Lower lobe of right lung (tissue), 2 donors: ENCODE data around the gene PEX11B. TPM values are rescaled to one million over a fixed set of nuclear protein-coding genes. Genes with fewer than 3 reads are reported as not detected.

ENCODE experiments used
- ATAC-seq, 2 donors: fragments of 200-7000 bp; cut with Tn5 transposase; one replicate each; pipeline ENCODE4 v1.9.1; 2020 to 2022; ENCODE audit warnings: mild to moderate bottlenecking in 2 of 2, moderate library complexity in 2 of 2
- DNase-seq: peaks from one replicate; pipeline ENCODE4 v3.0.0-alpha.2; 2020
- H3K27ac ChIP-seq: fragments of 200-600 bp; one replicate; pipeline ENCODE4 v1.8.0; 2022
- H3K27me3 ChIP-seq: fragments of 200-600 bp; one replicate; pipeline ENCODE4 v1.8.0; 2022; ENCODE audit warnings: low read depth
- H3K36me3 ChIP-seq: fragments of 200-600 bp; one replicate; pipeline ENCODE4 v1.8.0; 2022; ENCODE audit warnings: mild to moderate bottlenecking
- H3K4me1 ChIP-seq: fragments of 200-600 bp; one replicate; pipeline ENCODE4 v1.8.0; 2022
- H3K4me3 ChIP-seq: fragments of 200-600 bp; one replicate; pipeline ENCODE4 v1.8.0; 2022; ENCODE audit warnings: mild to moderate bottlenecking
- H3K9me3 ChIP-seq: fragments of 200-600 bp; one replicate; pipeline ENCODE4 v1.8.0; 2022
- CTCF ChIP-seq: fragments of 200-600 bp; IDR thresholded peaks from one replicate; pipeline ENCODE4 v1.8.0; 2022; ENCODE audit warnings: antibody characterized with exemption, mild to moderate bottlenecking
- intact Hi-C: fragments of 100-400 bp; cut with DNase I; formaldehyde crosslinking; loops from one replicate; pipeline ENCODE4 v1.11.0; 2022
- total RNA-seq: library from RNA; stranded (reverse); fragmentation: NEBNext Ultra II Directional; extraction: Animal tissue kit (Norgen Biotek cat#: 25700); gene quantifications from one replicate; pipeline ENCODE4 v1.2.1, GENCODE V29; 2021
- donor health status: DM: no; HTN: yes; CAD: no; lungs with severe emphysema.

Gene PEX11B
- total RNA-seq, 1 donor from 2014 or later: 28.6 TPM

DNA sequence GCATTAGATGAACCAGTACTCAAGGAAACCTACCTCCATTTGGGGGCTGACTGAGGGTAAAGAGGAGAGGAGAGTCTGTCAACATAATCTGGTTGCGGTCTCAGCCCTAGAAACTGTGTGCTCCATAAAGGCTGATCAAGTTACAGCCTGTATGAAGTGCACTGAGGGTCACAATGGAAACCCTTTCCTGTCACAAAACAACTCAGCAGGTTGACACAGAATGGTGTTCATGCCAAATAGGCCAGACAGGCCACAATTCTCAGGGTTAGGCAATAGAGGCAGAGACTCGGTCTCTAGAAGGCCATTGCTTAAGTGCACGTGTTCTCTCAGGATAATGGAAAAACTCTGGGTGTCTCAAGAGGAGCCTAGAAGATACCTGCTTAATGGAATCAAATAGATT, 28.8 kb downstream of the PEX11B start:
- TF ChIP-seq CTCF: no peak
- DNase-seq (no peak), ATAC-seq (no peak)
- Histone ChIP-seq H3K36me3 (no peaks in the 10 kb centered on the region), H3K4me1 (peaks cover 42% of the 10 kb centered on the region), H3K27ac (no peak overlapping the region), H3K9me3 (no peaks in the 10 kb centered on the region), H3K4me3 (no peak overlapping the region), H3K27me3 (peaks cover 3% of the 10 kb centered on the region)
- intact Hi-C loops: no loop called here

DNA sequence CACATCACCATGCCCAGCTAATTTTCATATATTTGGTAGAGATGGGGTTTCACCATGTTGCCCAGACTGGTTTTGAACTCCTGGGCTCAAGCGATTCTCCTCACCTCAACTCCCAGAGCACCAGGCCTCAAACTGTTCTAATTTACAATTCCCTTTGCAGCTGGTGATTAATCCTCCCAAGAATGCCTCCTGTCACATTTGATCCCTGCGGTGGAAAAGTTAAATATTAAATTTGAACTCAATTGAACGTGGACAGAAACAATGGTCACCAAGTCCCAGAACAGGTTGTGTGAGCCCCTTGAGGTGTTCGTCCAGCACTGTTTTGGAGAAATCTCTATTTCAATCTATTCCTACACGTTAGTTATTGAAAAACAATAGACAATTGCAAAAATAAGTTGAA, 30.9 kb downstream of the PEX11B start:
- no peaks in the 10 kb centered on the region for H3K36me3 ChIP-seq
- H3K4me1 ChIP-seq: peaks cover 36% of the 10 kb centered on the region
- no peak for TF ChIP-seq CTCF
- intact Hi-C loops: no loop called here
- no peaks in the 10 kb centered on the region for H3K9me3 ChIP-seq
- no peak overlapping the region for H3K4me3 ChIP-seq
- no peak overlapping the region for H3K27ac ChIP-seq
- H3K27me3 ChIP-seq: peaks cover 4% of the 10 kb centered on the region
- ATAC-seq (no peak), DNase-seq (no peak)

GRCh38 chr1:145886816-145887215, 31.7 kb downstream of the PEX11B start:
- no peak overlapping the region for H3K4me3 ChIP-seq
- no peak overlapping the region for H3K27ac ChIP-seq
- TF ChIP-seq CTCF: no peak
- ATAC-seq: no peak
- H3K36me3 ChIP-seq: no peaks in the 10 kb centered on the region
- H3K4me1 ChIP-seq: peaks cover 28% of the 10 kb centered on the region
- DNase-seq: no peak
- H3K9me3 ChIP-seq: no peaks in the 10 kb centered on the region
- H3K27me3 ChIP-seq: peaks cover 4% of the 10 kb centered on the region
- intact Hi-C loops: no loop called here

DNA sequence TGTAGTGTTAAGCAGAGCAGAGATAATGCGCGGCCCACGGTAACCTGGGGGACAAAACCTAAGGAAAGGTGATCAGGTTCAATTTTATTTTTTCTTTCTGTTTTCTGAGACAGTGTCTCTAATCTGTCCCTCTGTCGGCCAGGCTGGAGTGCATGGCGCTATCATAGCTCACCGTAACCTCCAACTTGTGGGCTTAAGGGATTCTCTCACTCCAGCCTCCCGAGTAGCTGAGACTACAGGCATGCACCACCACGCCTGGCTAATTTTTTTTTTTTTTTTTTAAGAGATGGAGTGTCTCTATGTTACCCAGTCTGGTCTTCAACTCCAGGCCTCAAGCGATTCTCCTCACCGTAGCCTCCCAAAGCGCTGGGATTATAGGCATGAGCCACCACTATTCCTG, 32.1 kb downstream of the PEX11B start:
- no peaks in the 10 kb centered on the region for H3K36me3 ChIP-seq
- ATAC-seq (no peak), DNase-seq (no peak)
- H3K27ac ChIP-seq: no peak overlapping the region
- no peaks in the 10 kb centered on the region for H3K9me3 ChIP-seq
- H3K4me3 ChIP-seq: peak overlapping the region; percentile 80
- TF ChIP-seq CTCF: no peak
- intact Hi-C loops: no loop called here
- peaks cover 4% of the 10 kb centered on the region for H3K27me3 ChIP-seq
- peaks cover 24% of the 10 kb centered on the region for H3K4me1 ChIP-seq

- ATAC-seq (peak; percentile 95 to 98), DNase-seq (peak; percentile 94)
- intact Hi-C loops: no loop called here
- no peak within 1 kb of the TSS for H3K27ac ChIP-seq
- H3K9me3 ChIP-seq: no peaks in the 10 kb centered on the region
- peak within 1 kb of the TSS; percentile 80 for H3K4me3 ChIP-seq
- no peak for TF ChIP-seq CTCF
- H3K36me3 ChIP-seq: no peaks in the 10 kb centered on the region
- H3K27me3 ChIP-seq: peaks cover 4% of the 10 kb centered on the region
- H3K4me1 ChIP-seq: peaks cover 18% of the 10 kb centered on the region
Measured at GRCh38 chr1:145885738-145886287, 32.7 kb downstream of the PEX11B start, which contains the start of gene ANKRD35. ANKRD35 (minus strand) TSS chr1:145885866; CDS start chr1:145885758, 108 bp downstream.
